ENCODE measurements around the gene WDR41.
"Not testable (repeated sequence)": the region's sequence is repeated elsewhere in the genome, so short reads cannot be mapped to it uniquely, and the experiment has no call there.

WDR41 gene

GRCh38 chr5:77491783-77492652 is at the start of gene WDR41:
Gene WDR41, minus strand, starts transcription at chr5:77492316. Its CDS starts 96 bp downstream, at chr5:77492220.
- peak; percentile 92 for DNase-seq

GRCh38 chr5:77531297-77531696 is 39.2 kb upstream of the WDR41 start:
- no peak for DNase-seq

- DNase-seq, result no peak
Observed at GRCh38 chr5:77518304-77518703, 26.2 kb upstream of the WDR41 start.

- no peak for DNase-seq
Observed at GRCh38 chr5:77514457-77514856, 22.3 kb upstream of the WDR41 start.

GRCh38 chr5:77513321-77513720 is 21.2 kb upstream of the WDR41 start:
- DNase-seq, result no peak

- not testable (repeated sequence) for DNase-seq
Observed at GRCh38 chr5:77501132-77501531, 9.0 kb upstream of the WDR41 start.

GRCh38 chr5:77499973-77500372 is 7.9 kb upstream of the WDR41 start:
- DNase-seq, result no peak

GRCh38 chr5:77499441-77499840 is 7.3 kb upstream of the WDR41 start:
- no peak for DNase-seq

GRCh38 chr5:77498952-77499351 is 6.8 kb upstream of the WDR41 start:
- no peak for DNase-seq

GRCh38 chr5:77494935-77495334 is 2.8 kb upstream of the WDR41 start:
- DNase-seq, result no peak

- DNase-seq, result no peak
Observed at GRCh38 chr5:77492653-77493000, 511 bp upstream of the WDR41 start.

GRCh38 chr5:77490741-77491344 is 1.3 kb downstream of the WDR41 start:
- not testable (repeated sequence) for DNase-seq

GRCh38 chr5:77486344-77486962 is 5.7 kb downstream of the WDR41 start:
- DNase-seq, result no peak

- no peak for DNase-seq
Observed at GRCh38 chr5:77483682-77484081, 8.4 kb downstream of the WDR41 start.

GRCh38 chr5:77475041-77475440 is 17.1 kb downstream of the WDR41 start:
- not testable (repeated sequence) for DNase-seq

GRCh38 chr5:77468875-77469274 is 23.2 kb downstream of the WDR41 start:
- DNase-seq, result not testable (repeated sequence)

GRCh38 chr5:77463905-77464304 is 28.2 kb downstream of the WDR41 start:
- no peak for DNase-seq

GRCh38 chr5:77461287-77461686 is 30.8 kb downstream of the WDR41 start:
- DNase-seq, result no peak

- DNase-seq, result no peak
Observed at GRCh38 chr5:77454123-77454522, 38.0 kb downstream of the WDR41 start.

- DNase-seq, result no peak
Observed at GRCh38 chr5:77452351-77452750, 39.8 kb downstream of the WDR41 start.

- DNase-seq, result no peak
Observed at GRCh38 chr5:77449981-77450380, 42.1 kb downstream of the WDR41 start.

- no peak for DNase-seq
Observed at GRCh38 chr5:77449277-77449676, 42.8 kb downstream of the WDR41 start.

GRCh38 chr5:77448831-77449230 is 43.3 kb downstream of the WDR41 start:
- DNase-seq, result no peak

GRCh38 chr5:77444356-77444755 is 47.8 kb downstream of the WDR41 start:
- no peak for DNase-seq
